Smooth muscle cell of the pulmonary artery (primary cell): ENCODE measurements around the gene ADAM33. TPM values are rescaled to one million over a fixed set of nuclear protein-coding genes. Genes with fewer than 3 reads are reported as not detected.

Experiments used
- total RNA-seq: library from RNA; depleted of rRNA; stranded (reverse); fragments of >200 nt; gene quantifications from 2 replicates; pipeline ENCODE4 v1.2.3, GENCODE V29; 2014

ADAM33 gene, protein sequence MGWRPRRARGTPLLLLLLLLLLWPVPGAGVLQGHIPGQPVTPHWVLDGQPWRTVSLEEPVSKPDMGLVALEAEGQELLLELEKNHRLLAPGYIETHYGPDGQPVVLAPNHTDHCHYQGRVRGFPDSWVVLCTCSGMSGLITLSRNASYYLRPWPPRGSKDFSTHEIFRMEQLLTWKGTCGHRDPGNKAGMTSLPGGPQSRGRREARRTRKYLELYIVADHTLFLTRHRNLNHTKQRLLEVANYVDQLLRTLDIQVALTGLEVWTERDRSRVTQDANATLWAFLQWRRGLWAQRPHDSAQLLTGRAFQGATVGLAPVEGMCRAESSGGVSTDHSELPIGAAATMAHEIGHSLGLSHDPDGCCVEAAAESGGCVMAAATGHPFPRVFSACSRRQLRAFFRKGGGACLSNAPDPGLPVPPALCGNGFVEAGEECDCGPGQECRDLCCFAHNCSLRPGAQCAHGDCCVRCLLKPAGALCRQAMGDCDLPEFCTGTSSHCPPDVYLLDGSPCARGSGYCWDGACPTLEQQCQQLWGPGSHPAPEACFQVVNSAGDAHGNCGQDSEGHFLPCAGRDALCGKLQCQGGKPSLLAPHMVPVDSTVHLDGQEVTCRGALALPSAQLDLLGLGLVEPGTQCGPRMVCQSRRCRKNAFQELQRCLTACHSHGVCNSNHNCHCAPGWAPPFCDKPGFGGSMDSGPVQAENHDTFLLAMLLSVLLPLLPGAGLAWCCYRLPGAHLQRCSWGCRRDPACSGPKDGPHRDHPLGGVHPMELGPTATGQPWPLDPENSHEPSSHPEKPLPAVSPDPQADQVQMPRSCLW
- 11.3 and 15.3 TPM in 2 replicates for total RNA-seq

DNA sequence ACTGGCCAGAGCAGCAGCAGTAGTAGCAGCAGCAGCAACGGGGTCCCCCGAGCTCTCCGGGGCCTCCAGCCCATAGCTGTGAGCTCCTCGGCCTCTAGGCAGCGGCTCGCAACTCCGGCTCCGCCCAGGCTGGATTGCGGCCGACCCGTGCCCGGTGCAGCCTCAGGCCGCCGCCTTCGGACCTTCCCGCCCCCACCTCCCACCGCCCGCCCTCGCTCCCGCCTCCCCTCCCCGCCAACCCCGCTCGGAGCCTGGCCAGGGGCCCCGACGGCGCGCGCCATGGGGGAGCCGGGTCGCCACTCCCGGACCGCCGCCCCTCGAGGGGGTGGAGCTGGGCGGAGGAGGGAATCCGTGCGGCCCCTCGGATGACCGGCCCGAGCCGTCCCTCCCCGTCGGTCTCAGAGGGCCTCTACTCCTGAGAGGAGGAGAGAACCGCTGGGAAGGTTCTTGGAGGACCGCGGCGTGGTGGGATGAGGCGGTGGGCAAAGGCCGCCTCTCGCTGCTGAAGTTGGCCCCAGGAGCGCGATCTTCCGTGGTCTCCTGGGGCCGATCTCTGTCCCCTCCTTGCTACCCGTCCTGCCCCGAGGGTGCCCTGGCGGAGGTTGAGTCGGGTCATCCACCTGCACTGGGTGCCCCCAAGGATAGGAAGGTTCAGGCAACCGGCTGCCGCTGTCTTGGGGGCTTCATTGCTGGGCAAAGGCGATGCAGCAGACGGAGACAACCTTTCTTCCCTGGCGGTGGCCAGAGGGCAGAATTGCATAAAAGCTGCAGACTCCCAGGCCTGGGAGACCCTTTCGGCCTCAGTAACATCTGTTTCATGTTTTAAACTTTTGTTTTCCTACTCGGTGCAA is at the start of gene ADAM33:
Gene ADAM33, minus strand, starts transcription at position 80 of the 851 bp plus-strand sequence. Its CDS starts 6 bp downstream, at position 74.

DNA sequence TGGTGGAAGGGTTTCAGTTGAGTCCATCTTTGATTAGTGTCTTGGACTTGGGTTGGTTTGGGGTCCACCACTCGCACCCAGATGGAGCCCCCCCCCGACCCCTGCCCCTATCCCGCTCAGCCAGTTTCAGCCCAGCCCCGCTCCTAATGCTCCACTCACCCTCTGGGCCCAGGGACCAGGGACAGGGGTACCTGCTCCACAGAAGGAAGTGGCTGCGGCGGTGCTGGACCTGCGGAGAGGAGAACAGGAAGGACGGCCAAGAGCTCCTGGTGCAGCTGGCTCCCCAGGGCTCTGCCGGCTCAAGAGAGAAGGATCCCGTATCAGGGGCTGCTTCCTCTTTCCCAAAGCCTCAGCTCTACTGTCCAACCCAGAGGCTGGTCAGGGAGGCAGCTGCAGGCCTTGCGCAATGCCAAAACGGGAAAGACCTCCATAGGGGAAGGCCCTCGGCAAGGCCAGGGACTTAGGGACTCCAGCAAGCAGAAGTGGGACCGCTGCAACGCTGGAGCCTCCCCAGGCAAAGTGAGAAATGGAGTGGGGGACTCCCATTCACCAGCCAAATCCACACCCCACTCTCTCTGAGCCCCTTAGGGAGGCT is 30.6 kb upstream of the ADAM33 start, which contains the start of gene SIGLEC1:
Gene SIGLEC1, minus strand, starts transcription at position 322 of the 595 bp plus-strand sequence. CDS start 5,472 bp downstream, outside the sequence.

DNA sequence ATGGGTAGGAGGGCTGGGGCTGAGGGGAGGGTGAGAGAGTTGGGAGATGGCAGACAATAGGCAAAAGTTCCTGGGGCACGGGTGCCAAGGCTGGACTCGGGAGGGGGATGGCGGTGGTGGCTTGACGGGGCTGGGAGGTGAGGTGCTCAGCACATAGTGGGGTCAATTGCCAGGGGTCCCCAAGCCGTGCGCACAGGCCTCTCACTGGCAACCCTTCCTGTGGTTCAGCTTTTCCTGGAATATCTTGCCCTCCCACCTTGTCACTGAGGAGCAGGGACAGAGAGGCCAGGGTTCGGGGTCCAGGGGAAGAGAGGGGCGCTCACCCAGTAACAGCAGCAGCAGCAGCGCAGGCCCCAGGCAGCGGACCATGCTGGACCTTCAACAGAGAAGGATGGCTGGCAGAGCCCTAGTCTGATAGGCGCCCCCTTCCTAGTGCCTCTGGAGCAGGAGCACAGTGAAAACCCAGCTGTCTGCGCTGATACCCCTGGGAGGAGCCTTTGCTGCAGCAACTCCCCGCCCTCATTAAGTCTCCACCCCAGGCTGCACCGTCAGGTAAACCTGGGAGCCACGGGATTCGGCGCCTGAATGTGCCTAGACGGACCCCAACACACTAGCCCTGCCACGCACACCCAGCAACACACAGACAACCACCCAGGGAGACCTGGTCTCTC is 18.6 kb downstream of the ADAM33 start, which contains the start of gene GFRA4:
Gene GFRA4, minus strand, starts transcription at position 369 of the 671 bp plus-strand sequence. Its CDS starts 0 bp downstream, at position 369.

Other genes starting within 250 kb of the ADAM33 start
- 93.4 and 93.8 TPM in 2 replicates for gene ATRN, start 211.0 kb downstream of the ADAM33 start, total RNA-seq
- gene GFRA4, start 18.6 kb downstream of the ADAM33 start, total RNA-seq, result not detected in 2 replicates
- not detected in 2 replicates for gene SIGLEC1, start 30.6 kb upstream of the ADAM33 start, total RNA-seq
- 0.03 TPM in 1 of 2 replicates, not detected in the other for gene HSPA12B, start 50.7 kb upstream of the ADAM33 start, total RNA-seq
- gene ADISSP, start 85.7 kb upstream of the ADAM33 start, total RNA-seq, result 17.5 and 32.5 TPM in 2 replicates
- 0.13 and 0.20 TPM in 2 replicates for gene SPEF1, start 99.4 kb upstream of the ADAM33 start, total RNA-seq
- gene CENPB, start 104.7 kb upstream of the ADAM33 start, total RNA-seq, result 101 and 113 TPM in 2 replicates
- 32.2 and 33.4 TPM in 2 replicates for gene CDC25B, start 114.3 kb upstream of the ADAM33 start, total RNA-seq
- gene AP5S1, start 138.5 kb upstream of the ADAM33 start, total RNA-seq, result 18.2 and 19.5 TPM in 2 replicates
- gene MAVS, start 164.8 kb upstream of the ADAM33 start, total RNA-seq, result 30.9 and 34.4 TPM in 2 replicates
- 41.0 and 41.4 TPM in 2 replicates for gene PANK2, start 207.4 kb upstream of the ADAM33 start, total RNA-seq